Prostate gland (tissue), 2 donors: ENCODE measurements around the gene PID1.

Experiments
- POLR2A ChIP-seq: fragments of 450-650 bp; IDR thresholded peaks from one replicate; pipeline ENCODE4 v1.6.1; 2016; ENCODE audit warnings: antibody characterized with exemption, mild to moderate bottlenecking
- TF ChIP-seq, protein P1 (sequence below), 4 experiments: fragments of 200-600 bp in 2 of 4; fragments of 450-650 bp in 2 of 4; sonication (generic) in 2 of 4; IDR thresholded peaks; 1 replicate in 3 of 4; 2 replicates in 1 of 4; pipeline ENCODE4 v1.5.1; 2016 to 2019; ENCODE audit warnings: antibody characterized with exemption in 4 of 4, mild to moderate bottlenecking in 2 of 4, moderate library complexity in 2 of 4

DNA sequence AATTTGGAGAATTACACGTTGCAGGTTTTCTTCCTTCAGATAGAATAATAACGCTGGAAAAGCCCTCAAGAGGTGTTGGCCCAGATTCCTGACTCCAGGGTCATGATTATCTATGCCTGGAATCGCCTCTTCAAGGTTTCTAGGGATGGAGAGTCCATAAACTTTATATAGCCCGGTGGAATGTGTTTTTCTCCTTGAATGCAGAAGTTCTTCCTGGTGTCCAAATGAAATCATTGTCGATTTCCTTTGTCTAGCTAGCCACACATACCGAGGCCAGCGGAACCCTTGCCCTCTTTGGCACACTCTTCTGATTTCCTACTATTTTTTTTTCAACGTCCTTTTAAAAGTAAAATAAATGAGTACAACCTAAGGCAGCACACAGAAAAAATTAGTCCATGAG lies 117.8 kb downstream of the PID1 start:
- TF ChIP-seq, protein P1, sequence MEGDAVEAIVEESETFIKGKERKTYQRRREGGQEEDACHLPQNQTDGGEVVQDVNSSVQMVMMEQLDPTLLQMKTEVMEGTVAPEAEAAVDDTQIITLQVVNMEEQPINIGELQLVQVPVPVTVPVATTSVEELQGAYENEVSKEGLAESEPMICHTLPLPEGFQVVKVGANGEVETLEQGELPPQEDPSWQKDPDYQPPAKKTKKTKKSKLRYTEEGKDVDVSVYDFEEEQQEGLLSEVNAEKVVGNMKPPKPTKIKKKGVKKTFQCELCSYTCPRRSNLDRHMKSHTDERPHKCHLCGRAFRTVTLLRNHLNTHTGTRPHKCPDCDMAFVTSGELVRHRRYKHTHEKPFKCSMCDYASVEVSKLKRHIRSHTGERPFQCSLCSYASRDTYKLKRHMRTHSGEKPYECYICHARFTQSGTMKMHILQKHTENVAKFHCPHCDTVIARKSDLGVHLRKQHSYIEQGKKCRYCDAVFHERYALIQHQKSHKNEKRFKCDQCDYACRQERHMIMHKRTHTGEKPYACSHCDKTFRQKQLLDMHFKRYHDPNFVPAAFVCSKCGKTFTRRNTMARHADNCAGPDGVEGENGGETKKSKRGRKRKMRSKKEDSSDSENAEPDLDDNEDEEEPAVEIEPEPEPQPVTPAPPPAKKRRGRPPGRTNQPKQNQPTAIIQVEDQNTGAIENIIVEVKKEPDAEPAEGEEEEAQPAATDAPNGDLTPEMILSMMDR (IDR thresholded peaks at IDR 0.05): no peak
- no peak for TF ChIP-seq POLR2A
